HG03442 (cell line): ENCODE data around the gene ZNF831.

ENCODE experiments used
- ATAC-seq: cut with Tn5 transposase; IDR thresholded peaks from one replicate; pipeline ENCODE4 v1.9.1; 2021; ENCODE audit warnings: mild to moderate bottlenecking, moderate library complexity; ENCODE audit not compliant: unreplicated experiment

Gene ZNF831

DNA sequence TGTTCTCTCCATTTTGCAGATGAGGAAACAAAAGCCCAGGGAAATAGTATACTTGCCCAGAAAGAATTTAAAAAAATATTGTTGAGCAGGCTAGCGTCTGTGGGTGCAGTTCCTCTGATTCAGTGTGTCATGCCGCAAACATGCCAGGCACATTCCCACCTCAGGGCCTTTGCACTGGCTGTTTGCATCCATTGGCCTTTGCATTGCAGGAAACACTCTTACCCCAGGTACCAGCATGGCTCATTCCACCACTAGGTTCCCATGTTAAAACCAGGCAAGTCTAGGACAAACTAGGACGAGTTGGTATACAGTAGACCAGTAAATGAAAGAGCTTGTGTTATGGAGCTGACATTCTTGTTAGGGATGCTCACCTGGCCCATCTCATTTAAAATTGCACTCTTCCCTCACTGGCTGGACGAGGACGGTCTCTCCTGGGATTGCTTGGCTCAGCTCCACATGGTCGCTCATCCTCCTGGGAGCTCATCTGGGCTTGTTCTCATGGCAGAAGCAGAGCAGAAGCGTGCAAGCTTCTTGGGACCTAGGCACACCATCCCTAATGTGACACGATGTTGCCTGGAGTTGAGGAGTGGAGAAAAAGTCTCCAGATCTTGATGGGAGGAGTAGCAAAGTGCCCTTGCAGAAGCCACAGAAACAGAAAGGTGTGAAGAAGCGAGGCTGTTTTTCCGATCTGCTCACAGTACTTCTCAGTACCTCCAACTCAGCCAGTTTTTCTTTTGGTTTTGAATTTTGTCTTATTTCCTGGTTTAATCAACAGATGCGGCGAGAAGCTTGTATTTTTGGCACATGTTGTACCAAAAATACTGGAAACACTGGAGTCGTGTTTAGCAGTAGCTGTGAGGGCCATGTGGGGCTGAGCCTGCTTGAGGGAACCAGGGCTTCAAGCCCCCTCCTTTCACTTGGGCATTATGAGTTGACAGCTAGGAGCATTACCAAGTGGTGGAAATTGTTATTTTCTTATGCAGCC lies 13.9 kb downstream of the ZNF831 start:
- no peak for ATAC-seq

DNA sequence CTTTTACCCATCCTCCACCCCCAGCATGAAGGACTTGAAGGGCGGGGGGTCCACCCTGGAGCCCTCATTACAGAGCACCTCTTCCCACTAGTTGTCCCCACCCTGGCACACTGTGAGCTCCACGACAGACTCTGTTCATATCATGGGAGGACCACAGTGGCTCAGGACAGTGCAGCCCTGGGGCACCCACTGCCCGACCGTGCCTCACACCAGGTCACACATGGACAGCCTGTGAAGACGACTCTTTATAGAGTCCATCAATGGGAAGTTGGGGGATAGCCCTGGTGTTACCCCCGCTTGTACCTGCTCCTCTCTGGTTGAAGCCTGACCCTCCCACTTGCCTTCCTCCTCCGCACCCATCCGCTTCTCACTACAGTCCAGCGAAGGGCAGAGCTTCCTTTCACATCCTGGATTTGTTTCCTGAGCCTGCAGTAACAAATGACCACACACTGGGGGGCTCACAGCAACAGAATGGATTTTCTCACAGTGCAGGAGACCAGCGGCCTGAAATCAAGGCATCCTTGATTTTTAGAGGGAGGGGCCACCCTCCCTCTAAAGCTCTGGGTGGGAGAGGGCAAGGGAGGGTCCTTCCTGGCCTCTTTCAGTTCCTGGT lies 15.5 kb downstream of the ZNF831 start:
- ATAC-seq, result no peak

DNA sequence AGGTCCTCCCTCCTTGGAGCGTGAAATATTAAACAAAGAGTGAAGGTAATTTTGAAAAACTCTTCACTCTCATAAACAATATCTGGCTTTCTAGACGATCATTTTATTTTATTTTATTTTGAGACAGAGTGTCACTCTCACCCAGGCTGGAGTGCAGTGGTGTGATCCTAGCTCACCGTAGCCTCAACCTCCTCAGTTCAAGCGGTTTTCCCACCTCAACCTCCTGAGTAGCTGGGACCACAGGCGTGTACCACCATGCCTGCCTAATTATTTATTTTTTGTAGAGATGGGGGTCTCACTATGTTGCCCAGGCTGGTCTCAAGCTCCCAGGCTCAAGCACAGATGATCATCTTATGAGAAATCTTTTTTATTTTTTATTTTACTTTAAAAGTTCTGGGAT lies 16.4 kb downstream of the ZNF831 start:
- no peak for ATAC-seq

DNA sequence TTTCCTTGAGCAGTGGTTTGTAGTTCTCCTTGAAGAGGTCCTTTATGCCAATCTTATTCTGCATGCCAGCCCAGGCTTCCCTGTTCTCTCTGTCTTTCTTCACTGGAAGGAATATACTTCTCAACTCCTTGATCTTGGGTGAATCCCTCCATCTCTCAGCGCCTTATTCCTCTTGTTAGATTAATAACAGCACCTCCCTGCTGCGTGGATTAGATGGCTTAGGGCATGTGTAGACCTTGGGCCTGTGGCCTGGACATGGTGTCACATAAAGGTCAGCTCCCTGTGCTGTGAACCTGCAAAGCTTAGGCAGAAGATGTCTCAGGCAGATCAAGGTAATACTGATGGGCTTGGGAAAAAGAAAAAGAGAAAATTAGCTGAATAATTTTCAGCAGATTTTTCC lies 18.3 kb downstream of the ZNF831 start:
- no peak for ATAC-seq

- ATAC-seq, result no peak
These were observed 18.9 kb downstream of the ZNF831 start for GRCh38 chr20:59182401-59183044.

GRCh38 chr20:59183751-59184150 lies 20.1 kb downstream of the ZNF831 start:
- ATAC-seq, result no peak

GRCh38 chr20:59184880-59185447 lies 21.3 kb downstream of the ZNF831 start:
- ATAC-seq, result no peak

GRCh38 chr20:59185809-59186208 lies 22.2 kb downstream of the ZNF831 start:
- no peak for ATAC-seq

GRCh38 chr20:59190466-59190865 lies 26.8 kb downstream of the ZNF831 start:
- no peak for ATAC-seq

GRCh38 chr20:59191036-59191755 lies 27.6 kb downstream of the ZNF831 start:
- no peak for ATAC-seq

GRCh38 chr20:59191756-59192532 lies 28.3 kb downstream of the ZNF831 start:
- ATAC-seq, result no peak

- ATAC-seq, result no peak
These were observed 28.9 kb downstream of the ZNF831 start for GRCh38 chr20:59192533-59192896.

DNA sequence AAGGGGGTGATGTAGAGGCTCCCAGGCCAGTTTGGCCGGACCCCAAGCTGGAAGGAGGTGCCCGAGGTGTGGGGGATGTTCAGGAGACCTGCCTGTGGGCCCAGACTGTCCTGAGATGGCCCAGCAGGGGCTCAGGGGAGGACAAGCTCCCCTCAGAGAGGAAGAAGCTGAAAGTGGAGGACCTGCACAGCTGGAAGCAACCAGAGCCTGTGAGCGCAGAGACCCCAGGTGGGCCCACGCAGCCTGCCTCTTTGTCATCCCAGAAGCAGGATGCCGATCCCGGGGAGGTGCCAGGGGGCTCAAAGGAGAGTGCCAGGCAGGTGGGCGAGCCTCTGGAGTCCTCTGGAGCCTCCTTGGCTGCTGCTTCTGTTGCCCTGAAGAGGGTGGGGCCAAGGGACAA lies 29.7 kb downstream of the ZNF831 start:
- no peak for ATAC-seq

DNA sequence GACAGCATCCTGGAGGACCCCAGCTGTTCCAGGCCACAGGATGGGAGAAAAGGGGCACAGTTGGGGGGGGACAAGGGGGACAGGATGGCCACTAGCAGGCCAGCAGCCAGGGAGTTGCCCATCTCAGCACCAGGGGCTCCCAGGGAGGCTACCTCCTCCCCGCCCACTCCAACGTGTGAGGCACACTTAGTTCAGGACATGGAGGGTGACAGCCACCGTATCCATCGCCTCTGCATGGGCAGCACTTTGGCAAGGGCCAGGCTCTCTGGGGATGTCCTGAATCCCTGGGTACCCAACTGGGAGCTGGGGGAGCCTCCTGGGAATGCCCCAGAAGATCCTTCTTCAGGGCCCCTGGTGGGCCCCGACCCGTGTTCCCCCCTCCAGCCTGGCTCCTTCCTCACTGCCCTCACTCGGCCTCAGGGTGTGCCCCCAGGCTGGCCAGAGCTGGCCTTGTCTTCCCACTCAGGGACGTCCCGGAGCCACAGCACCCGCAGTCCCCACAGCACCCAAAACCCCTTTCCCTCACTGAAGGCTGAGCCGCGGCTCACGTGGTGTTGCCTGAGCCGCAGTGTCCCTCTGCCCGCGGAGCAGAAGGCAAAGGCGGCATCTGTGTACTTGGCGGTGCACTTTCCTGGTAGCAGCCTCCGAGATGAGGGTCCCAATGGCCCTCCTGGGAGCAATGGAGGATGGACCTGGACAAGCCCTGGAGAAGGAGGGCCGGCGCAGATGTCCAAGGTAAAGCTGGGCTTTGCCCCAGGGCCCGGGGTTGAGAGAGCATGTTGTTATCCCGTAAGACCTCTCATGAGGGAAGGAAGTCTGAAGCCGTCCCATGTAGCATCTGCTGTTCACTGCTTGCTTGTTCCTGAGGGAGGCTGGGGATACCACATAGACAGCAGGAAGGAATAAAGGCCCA lies 30.7 kb downstream of the ZNF831 start:
- no peak for ATAC-seq

- ATAC-seq, result no peak
These were observed 31.8 kb downstream of the ZNF831 start for GRCh38 chr20:59195316-59195993.

DNA sequence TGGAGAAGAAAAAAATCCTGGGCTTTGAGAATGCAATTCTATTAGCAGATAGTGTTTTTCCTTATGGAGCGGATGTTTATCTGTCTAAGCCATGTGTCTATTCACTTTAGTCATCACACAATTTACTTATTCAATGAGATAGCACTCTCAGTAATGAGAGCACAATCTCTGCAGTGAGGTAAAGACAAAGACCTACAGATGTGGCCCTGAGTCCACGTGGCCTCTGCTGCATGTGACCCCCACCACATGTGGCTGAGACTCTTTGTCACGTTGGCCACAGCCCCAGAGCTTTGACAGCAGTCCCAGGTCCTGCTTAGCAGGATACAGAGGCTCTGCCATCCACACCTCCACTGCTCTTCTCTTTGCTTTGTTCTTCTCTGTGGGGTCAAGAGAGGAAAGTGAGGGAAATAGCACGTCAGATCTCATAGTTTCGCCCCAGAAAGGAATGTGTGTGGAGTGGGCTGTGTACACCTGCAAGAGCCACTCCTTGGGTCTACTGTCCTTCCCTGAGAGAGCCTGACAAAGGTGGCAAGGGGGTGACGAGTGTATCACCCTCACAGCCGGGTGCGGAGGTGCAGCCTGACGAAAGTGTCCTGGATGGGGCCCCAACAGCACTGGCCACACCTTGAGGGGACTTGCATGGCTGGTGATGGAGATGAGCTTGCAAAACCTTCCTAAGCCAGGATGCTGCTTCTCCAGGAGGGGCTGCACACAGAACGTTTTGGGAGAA lies 40.7 kb downstream of the ZNF831 start:
- no peak for ATAC-seq

DNA sequence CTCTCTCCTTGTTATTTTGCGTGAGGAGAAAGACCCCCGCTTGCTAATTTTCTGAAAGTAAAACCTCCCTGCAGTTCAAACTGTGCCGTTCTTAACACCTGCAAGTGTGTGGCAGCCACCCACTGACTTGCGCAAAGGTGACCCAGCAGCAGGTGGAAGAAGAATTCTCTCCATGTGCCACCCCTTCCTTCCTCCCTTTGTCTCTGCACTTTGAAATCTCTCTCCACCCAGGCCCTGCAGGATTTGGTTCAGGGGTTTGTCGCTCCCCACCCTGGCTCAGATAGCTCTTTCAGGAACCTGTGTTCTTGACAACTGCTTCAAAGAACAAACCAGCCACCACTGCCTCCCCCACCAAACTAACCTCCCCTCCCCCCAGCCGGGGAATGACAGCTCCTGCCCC lies 41.4 kb downstream of the ZNF831 start:
- no peak for ATAC-seq

GRCh38 chr20:59207235-59207634 lies 43.6 kb downstream of the ZNF831 start:
- no peak for ATAC-seq
